Measurements from ENCODE around the gene SLAIN1.

- TF ChIP-seq CTCF (IDR thresholded peaks at IDR 0.05): no peak
- no peak for TF ChIP-seq POLR2A (IDR thresholded peaks at IDR 0.05)
Measured at GRCh38 chr13:77698201-77699058, 943 bp downstream of the SLAIN1 start.
